HG03457 (cell line): Measurements from ENCODE around the gene SHPK.

Experiments used
- ATAC-seq: cut with Tn5 transposase; IDR thresholded peaks from one replicate; pipeline ENCODE4 v1.9.1; 2021; ENCODE audit warnings: moderate number of reproducible peaks; ENCODE audit not compliant: unreplicated experiment

SHPK gene

GRCh38 chr17:3660311-3660891, 24.4 kb upstream of the SHPK start:
- no peak for ATAC-seq

GRCh38 chr17:3659541-3660111, 23.6 kb upstream of the SHPK start:
- no peak for ATAC-seq

GRCh38 chr17:3658784-3659449, 22.9 kb upstream of the SHPK start:
- no peak for ATAC-seq

- ATAC-seq, result no peak
These were observed 22.1 kb upstream of the SHPK start for GRCh38 chr17:3657874-3658783.

- no peak for ATAC-seq
These were observed 21.5 kb upstream of the SHPK start for GRCh38 chr17:3657588-3657869.

GRCh38 chr17:3656755-3657587, 20.9 kb upstream of the SHPK start:
- ATAC-seq, result no peak

- no peak for ATAC-seq
These were observed 20.3 kb upstream of the SHPK start for GRCh38 chr17:3656353-3656752.

GRCh38 chr17:3655766-3656165, 19.7 kb upstream of the SHPK start:
- no peak for ATAC-seq

GRCh38 chr17:3647769-3648555, 11.9 kb upstream of the SHPK start:
- ATAC-seq, result no peak

GRCh38 chr17:3647251-3647650, 11.2 kb upstream of the SHPK start:
- ATAC-seq, result no peak

- no peak for ATAC-seq
These were observed 9.3 kb upstream of the SHPK start for GRCh38 chr17:3645310-3645709.

- no peak for ATAC-seq
These were observed 7.9 kb upstream of the SHPK start for GRCh38 chr17:3643889-3644349.

GRCh38 chr17:3641717-3642486, 5.9 kb upstream of the SHPK start:
- no peak for ATAC-seq

GRCh38 chr17:3641014-3641413, 5.0 kb upstream of the SHPK start:
- ATAC-seq, result no peak

GRCh38 chr17:3639981-3640596, 4.0 kb upstream of the SHPK start:
- ATAC-seq, result no peak

- peak; percentile 8 for ATAC-seq
These were observed 891 bp upstream of the SHPK start for GRCh38 chr17:3636908-3637373.

GRCh38 chr17:3635474-3636153, 436 bp downstream of the SHPK start:
- ATAC-seq, result no peak

- no peak for ATAC-seq
These were observed 3.8 kb downstream of the SHPK start for GRCh38 chr17:3632287-3632686.
